Dermis blood vessel endothelial cell (primary cell): ENCODE measurements around the gene AKR1B15. TPM values are rescaled to one million over a fixed set of nuclear protein-coding genes. Genes with fewer than 3 reads are reported as not detected.

Experiments used
- DNase-seq: peaks from one replicate; pipeline ENCODE4 v3.0.0; 2010
- total RNA-seq: library from RNA; depleted of rRNA; stranded (reverse); fragments of >200 nt; gene quantifications from 2 replicates; pipeline ENCODE4 v1.2.3, GENCODE V29; 2014

Gene AKR1B15
- total RNA-seq, 1 donor from 2014 or later: not detected

DNA sequence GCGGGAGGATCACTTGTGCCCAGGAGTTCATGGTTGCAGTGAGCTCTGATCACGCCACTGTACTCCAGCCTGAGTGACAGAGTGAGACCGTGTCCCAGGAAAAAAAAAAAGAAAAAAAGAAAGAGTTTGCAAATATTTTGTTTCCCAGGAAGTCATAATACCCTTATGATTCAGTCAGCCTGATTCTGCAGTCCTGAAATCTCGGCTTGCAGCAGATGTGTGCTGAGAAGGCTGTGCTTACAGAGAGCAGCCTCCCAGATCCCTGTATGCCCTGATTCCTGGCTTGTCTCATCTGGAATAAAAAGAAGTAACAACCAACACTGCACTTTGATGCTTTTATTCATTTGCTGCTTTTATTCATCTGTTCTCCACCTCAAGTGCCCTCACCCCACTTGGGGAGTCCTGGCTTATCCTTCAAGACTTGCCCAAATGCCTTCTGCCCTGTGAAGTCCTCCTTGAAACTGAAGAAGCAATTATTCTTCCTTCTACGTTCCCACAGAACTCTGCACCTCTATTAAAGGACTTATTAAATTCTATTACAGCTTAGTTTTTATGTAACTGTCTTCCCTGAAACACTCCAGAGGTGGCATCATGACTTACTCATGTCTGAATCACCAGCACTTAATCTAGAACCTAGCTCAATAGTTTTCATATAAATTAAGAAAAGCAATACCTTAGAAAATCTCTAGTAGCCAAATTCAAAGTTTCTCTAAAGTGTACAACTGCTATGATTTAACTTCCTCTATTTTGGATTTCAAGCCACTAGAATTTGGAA lies 70.0 kb downstream of the AKR1B15 start:
- DNase-seq: peak; percentile 46

GRCh38 chr7:134619627-134620331 lies 70.9 kb downstream of the AKR1B15 start:
- DNase-seq: peak; percentile 89

DNA sequence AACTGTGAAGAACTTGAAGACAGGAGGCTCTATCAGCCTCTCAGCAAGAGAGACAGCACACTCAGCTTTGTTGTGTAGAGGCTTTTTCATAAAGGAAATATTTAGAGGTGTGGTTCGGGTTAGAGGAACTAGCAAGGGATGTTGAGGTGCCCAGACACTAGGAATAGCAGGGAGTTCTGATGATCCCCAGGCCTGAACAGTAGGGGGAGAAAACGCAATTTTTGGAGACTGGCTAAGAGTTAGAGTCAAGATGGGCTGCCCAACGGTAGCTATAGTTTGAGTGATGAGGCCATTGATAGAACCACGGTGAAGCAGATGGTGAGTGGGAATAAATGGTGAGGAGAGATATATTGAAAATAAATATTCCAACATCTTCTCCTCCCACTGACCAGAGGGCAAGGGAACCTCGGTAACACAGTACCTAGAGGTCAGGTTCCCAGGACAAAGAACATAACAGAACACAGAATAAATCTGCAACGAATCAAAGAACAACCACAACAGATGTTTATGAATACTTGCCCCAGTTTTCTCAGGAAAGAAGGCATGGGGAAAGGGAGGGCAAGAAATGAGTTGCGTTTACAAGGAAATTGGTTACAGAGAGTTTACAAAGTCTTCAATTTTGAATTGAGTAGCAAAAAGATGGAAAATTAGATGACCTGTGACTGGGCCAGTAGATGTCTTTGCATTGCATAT lies 73.5 kb downstream of the AKR1B15 start:
- no peak for DNase-seq

DNA sequence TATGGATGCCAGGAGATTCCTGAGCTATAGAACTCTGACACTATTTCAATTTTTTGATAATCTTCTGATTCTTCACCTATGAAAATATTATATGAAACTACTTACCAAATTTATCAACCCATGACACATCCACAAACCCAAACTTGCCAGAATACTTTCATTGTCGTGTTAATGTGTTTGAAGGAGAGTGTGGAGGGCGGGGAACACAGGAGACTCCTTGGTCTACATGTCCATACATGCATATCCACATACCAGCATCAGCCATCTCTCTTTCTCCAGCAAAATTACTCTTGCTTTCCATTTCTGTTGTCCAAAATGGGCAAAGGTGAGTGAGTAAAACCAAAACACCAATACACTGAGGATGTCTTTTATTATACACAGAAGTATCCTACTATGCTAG lies 74.3 kb downstream of the AKR1B15 start:
- DNase-seq: no peak

DNA sequence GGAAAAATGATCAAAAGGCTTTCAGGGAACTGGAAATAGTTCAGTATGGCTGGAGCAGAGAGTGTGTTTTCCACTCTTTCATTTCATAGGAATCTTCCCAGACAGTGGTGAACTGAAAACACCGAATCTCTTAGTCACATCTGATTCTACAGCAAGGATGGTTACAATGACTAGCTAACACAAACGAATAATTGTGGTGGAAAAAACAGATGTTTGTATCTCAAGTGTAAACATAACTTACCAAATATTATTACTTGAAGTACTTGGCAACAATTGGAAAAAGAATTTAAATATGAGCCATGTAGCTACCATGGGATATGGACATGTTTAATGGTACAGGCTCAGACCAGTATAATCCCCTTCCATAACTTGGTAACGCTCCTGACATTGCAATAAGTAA lies 76.6 kb downstream of the AKR1B15 start:
- no peak for DNase-seq

DNA sequence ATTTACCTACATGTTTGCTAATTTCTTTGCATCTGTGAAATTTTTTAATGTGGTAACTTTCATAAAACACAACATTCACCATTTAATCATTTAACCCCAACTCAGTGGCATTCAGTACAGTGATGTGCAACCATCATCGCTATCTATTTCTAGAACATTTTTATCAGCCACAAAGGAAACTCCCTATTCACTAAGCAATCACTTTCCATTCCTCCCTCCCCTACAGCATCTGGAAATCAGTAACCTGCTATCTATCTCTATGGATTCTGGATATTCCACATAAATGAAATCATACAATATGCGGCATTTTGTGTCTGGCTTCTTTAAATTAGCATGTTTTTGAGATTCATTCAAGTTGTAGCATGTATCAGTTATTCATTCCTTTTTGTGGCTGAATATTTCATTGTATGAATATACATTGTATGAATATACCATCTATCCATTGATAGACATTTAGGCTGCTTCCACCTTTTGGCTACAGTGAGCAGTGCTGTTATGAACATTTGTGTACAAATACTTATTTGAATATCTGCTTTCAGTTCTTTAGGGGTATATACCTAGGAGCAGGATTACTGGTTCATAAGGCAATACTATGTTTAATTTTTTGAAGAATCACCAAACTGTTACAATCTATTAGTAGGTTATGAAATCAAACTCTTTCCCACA lies 78.3 kb downstream of the AKR1B15 start:
- no peak for DNase-seq

DNA sequence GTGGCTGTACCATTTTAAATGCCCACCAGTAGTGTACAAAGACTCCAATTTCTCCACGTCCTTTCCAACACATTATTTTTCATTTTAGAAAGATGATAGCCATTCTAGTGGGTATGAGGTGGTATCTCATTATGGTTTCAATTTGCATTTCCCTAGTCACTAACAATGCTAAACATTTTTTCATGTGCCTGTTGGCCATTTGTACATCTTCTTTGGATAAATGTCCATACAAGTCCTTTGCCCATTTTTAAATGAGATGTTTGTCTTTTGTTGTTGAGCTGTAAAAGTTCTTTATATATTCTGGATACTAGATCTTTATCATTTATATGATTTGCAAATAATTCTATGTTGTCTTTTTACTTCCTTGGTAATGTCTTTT lies 78.9 kb downstream of the AKR1B15 start:
- no peak for DNase-seq

GRCh38 chr7:134629445-134629844 lies 80.5 kb downstream of the AKR1B15 start:
- peak; percentile 13 for DNase-seq

Other genes starting within 250 kb of the AKR1B15 start
- 14.5 and 19.5 TPM in 2 replicates for gene SLC35B4, start 232.2 kb upstream of the AKR1B15 start, total RNA-seq
- gene AKR1B1, start 90.0 kb upstream of the AKR1B15 start, total RNA-seq: 43.4 and 65.0 TPM in 2 replicates
- not detected in 2 replicates for gene AKR1B10, start 21.5 kb upstream of the AKR1B15 start, total RNA-seq
- gene BPGM, start 97.7 kb downstream of the AKR1B15 start, total RNA-seq: 20.3 and 20.6 TPM in 2 replicates
- 228 and 258 TPM in 2 replicates for gene CALD1, start 230.5 kb downstream of the AKR1B15 start, total RNA-seq